ENCODE data around the gene TBCC. TPM values are rescaled to one million over a fixed set of nuclear protein-coding genes. Genes with fewer than 3 reads are reported as not detected.

TBCC gene
- total RNA-seq, 4 donors from 2014 or later, result 5.2 to 43.3 (median 27.3) TPM

DNA sequence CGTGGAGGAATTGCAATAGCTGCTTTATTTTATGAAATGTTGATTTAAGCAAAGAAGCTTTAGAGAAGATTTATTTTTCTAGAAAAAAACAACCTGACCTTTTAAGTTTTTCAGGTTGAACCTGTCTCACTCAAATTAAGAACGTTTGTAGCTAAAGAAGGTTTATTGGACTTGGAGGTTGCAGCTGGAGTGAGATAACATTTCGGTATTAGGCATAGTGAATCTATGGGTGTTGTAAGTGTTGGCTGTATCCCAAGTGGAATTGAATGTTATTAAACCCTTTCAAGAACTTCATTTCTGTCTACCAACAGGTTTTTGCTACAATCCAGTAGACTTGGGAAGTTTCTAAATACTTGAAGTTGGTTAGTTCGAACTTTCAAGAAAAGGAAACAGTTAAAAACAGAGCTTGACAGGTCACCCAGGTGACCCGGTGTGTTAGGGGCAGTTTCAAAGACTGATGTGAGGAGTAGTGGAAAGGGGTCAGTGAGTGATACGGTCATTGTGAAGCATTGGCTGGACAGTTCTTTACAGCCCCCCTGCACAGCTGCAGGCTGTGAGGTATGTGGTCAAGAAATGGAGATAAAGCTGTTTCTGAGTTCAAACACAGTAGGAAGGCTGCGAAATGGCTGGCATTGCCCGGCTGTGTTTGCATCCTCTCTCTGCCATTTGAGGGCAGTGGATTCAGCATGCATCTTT lies 2.4 kb upstream of the TBCC start:
- in situ Hi-C loops (cut with MboI; ENCODE audit: low pct_ligation_motif_present in 1 of 4, low pct_unique_long_range_greater_than_20kb in 1 of 4, low sequenced_read_pairs in 3 of 4) (loop anchor here in 2 of 4 donors (25.0 kb wide), 2 partner anchors 114 to 139 kb away; partner anchors contain the start of gene RPL7L1 (in 1 of the 2)), intact Hi-C loops (cut with DNase I; ENCODE audit: low total_unique reads) (loop anchor here (5.0 kb wide), 1 partner anchor 129 kb away; the partner anchor contains the start of gene RPL7L1)
- no peaks in the 10 kb centered on the region for H3K27me3 ChIP-seq
- H3K27ac ChIP-seq, result peak overlapping the region; percentile 95 to 99 (median 98)
- no peaks in the 10 kb centered on the region for H3K9me3 ChIP-seq
- H3K4me1 ChIP-seq, result peaks cover 16 to 32% (median 26%) of the 10 kb centered on the region in 4 donors
- TF ChIP-seq EP300 (IDR thresholded peaks at IDR 0.05; ENCODE audit: low read depth) (no peak), POLR2AphosphoS5 (IDR thresholded peaks at IDR 0.05) (no peak), POLR2A (IDR thresholded peaks at IDR 0.05) (no peak)
- TF ChIP-seq, protein P1, sequence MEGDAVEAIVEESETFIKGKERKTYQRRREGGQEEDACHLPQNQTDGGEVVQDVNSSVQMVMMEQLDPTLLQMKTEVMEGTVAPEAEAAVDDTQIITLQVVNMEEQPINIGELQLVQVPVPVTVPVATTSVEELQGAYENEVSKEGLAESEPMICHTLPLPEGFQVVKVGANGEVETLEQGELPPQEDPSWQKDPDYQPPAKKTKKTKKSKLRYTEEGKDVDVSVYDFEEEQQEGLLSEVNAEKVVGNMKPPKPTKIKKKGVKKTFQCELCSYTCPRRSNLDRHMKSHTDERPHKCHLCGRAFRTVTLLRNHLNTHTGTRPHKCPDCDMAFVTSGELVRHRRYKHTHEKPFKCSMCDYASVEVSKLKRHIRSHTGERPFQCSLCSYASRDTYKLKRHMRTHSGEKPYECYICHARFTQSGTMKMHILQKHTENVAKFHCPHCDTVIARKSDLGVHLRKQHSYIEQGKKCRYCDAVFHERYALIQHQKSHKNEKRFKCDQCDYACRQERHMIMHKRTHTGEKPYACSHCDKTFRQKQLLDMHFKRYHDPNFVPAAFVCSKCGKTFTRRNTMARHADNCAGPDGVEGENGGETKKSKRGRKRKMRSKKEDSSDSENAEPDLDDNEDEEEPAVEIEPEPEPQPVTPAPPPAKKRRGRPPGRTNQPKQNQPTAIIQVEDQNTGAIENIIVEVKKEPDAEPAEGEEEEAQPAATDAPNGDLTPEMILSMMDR (IDR thresholded peaks at IDR 0.05), result no peak
- WGBS, 2 donors (ENCODE audit: low coverage in 1 of 2), result 21 to 39% methylated on average over 4 to 8 of the region's 8 CpGs
- DNase-seq, result no peak
- H3K4me3 ChIP-seq, result peak overlapping the region in 1 of 4 donors; percentile 98
- H3K36me3 ChIP-seq, result no peaks in the 10 kb centered on the region

GRCh38 chr6:42746463-42747391 lies 824 bp upstream of the TBCC start:
- peaks cover 16 to 32% (median 26%) of the 10 kb centered on the region in 4 donors for H3K4me1 ChIP-seq
- intact Hi-C loops (cut with DNase I; ENCODE audit: low total_unique reads), result loop anchor here (2.0 to 5.0 kb wide), 2 partner anchors 36 to 131 kb away; partner anchors contain the start of genes BICRAL and RPL7L1

DNA sequence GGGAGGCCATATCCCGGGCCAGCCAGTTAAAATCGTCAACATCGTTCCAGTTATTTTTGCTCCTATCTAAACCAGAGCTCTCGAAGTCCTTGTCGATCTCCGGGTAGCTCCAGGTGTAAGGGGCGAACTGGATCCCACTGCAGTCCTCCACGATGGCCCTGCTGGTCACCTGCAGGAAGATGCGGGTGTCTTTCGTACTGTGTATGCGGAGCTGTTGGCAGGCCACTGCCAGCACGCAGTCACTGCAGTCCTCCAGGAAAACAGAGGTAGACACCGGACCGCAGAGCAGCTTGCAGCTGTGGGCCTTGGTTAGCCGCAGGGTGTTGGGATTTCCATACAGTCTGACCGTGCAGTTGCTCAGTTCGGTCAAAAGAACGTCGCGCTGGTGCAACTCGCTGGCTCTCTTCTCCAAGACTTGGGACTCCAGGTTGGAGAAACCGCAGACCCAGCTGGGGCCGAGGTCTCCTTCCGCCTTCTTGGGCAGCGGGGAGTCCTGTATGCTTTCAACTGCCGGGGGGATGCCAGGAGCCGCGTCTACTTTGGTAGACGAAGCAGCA lies 742 bp downstream of the TBCC start:
- Histone ChIP-seq H3K4me1 (peaks cover 16 to 27% (median 24%) of the 10 kb centered on the region in 4 donors), H3K9me3 (no peaks in the 10 kb centered on the region), H3K36me3 (no peaks in the 10 kb centered on the region), H3K27ac (peak overlapping the region; percentile 95 to 99 (median 98)), H3K27me3 (no peaks in the 10 kb centered on the region), H3K4me3 (peak overlapping the region; percentile 86 to 98 (median 91))
- in situ Hi-C loops (cut with MboI; ENCODE audit: low pct_ligation_motif_present in 1 of 4, low pct_unique_long_range_greater_than_20kb in 1 of 4, low sequenced_read_pairs in 3 of 4) (loop anchor here in 2 of 4 donors (25.0 kb wide), 2 partner anchors 117 to 142 kb away; partner anchors contain the start of gene RPL7L1 (in 1 of the 2)), intact Hi-C loops (cut with DNase I; ENCODE audit: low total_unique reads) (loop anchor here (5.0 kb wide), 1 partner anchor 132 kb away; the partner anchor contains the start of gene RPL7L1)
- TF ChIP-seq POLR2A (IDR thresholded peaks at IDR 0.05), result no peak
- TF ChIP-seq POLR2AphosphoS5 (IDR thresholded peaks at IDR 0.05), result no peak
- TF ChIP-seq, protein P1 (IDR thresholded peaks at IDR 0.05), result no peak
- no peak for TF ChIP-seq EP300 (IDR thresholded peaks at IDR 0.05; ENCODE audit: low read depth)
- DNase-seq, result peak; percentile 41
- 1 to 20% methylated on average over 1 to 29 of the region's 29 CpGs for WGBS, 2 donors (ENCODE audit: low coverage in 1 of 2)

More at GRCh38 chr6:42746463-42747391, 824 bp upstream of the TBCC start:
- no peak for TF ChIP-seq EP300 (IDR thresholded peaks at IDR 0.05; ENCODE audit: low read depth)
- TF ChIP-seq, protein P1 (IDR thresholded peaks at IDR 0.05), result no peak
- TF ChIP-seq POLR2A (IDR thresholded peaks at IDR 0.05), result peak; percentile 92
- TF ChIP-seq POLR2AphosphoS5 (IDR thresholded peaks at IDR 0.05), result peak; percentile 90 to 97 (median 95)
- peak; percentile 86 for DNase-seq
- Histone ChIP-seq H3K27me3 (no peaks in the 10 kb centered on the region), H3K36me3 (no peaks in the 10 kb centered on the region), H3K9me3 (no peaks in the 10 kb centered on the region), H3K27ac (peak overlapping the region; percentile 95 to 99 (median 98)), H3K4me3 (peak overlapping the region; percentile 68 to 98 (median 88))
- 0 to 1% methylated on average over 1 to 46 of the region's 55 CpGs for WGBS, 2 donors (ENCODE audit: low coverage in 1 of 2)
- in situ Hi-C loops (cut with MboI; ENCODE audit: low pct_ligation_motif_present in 1 of 4, low pct_unique_long_range_greater_than_20kb in 1 of 4, low sequenced_read_pairs in 3 of 4), result loop anchor here in 2 of 4 donors (25.0 kb wide), 2 partner anchors 116 to 141 kb away; partner anchors contain the start of gene RPL7L1 (in 1 of the 2)
